Skeletal muscle cell (primary cell): ENCODE data around the gene HCK.
"Not testable (repeated sequence)": the region's sequence is repeated elsewhere in the genome, so short reads cannot be mapped to it uniquely, and the experiment has no call there.

Source experiments
- DNase-seq: peaks from one replicate; pipeline ENCODE4 v3.0.0-alpha.2; 2010; ENCODE audit warnings: low read depth
- H3K4me3 ChIP-seq: 2 replicates; pipeline ENCODE4 v1.5.1; 2011; ENCODE audit warnings: low read depth, mild to moderate bottlenecking, control low read depth, low read length, moderate library complexity

Gene HCK

DNA sequence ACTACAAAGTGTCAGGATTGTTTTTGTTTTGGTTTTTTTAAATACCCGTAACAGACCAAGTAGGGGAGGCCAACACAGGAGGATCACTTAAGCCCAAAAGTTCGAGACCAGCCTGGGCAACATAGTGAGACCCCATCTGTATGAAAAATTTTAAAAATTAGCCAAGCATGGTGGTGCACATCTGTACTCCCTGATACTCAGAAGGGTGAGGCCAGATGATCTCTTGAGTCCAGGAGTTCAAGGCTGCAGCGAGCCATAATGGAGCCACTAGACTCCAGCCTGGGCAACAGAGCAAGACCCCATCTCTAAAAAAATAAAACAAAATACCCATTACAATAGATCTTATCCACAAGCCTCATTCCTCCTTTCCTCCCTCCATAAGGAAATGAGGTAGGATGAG, 28.7 kb downstream of the HCK start:
- H3K4me3 ChIP-seq, result no peak overlapping the region

DNA sequence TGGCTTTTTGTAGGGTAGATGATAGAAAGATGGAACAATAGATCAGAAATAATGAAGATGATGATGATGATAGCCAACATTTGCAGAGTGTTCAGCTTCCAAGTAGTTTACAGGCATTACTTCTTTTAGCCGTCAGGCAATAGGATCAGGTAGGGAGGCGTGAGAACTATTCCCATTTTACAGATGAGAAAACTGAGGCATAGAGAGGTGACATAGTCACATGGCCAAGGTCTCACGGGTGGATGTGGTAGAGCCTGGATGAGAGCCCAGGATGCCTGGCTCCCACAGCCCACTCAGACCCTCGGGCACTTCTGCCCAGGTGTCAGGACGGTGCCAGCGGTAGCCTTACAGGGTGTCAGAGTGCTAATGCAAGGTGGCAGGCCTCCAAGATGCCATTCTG, 31.4 kb downstream of the HCK start:
- DNase-seq, result no peak
- H3K4me3 ChIP-seq, result no peak overlapping the region

More for the DNA sequence above, 28.7 kb downstream of the HCK start:
- no peak for DNase-seq

DNA sequence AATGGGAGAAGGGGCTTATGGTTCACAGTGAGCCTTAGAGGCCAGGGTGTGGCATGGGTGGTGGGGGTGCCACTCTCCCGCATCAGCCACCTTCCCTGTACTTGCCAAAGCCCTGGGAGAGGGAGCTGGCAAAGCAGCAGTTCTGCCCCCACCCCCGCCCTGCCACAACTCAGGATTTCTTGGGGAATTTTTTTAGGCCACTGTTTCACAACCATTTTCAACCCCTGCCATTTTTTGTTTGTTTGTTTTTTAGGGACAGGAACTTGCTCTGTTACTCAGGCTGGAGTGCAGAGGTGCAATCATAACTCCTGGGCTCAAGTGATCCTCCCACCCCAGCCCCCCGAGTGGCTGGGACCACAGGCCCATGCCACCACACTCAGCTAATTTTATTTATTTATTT, 35.0 kb downstream of the HCK start:
- no peak overlapping the region for H3K4me3 ChIP-seq
- DNase-seq, result no peak

DNA sequence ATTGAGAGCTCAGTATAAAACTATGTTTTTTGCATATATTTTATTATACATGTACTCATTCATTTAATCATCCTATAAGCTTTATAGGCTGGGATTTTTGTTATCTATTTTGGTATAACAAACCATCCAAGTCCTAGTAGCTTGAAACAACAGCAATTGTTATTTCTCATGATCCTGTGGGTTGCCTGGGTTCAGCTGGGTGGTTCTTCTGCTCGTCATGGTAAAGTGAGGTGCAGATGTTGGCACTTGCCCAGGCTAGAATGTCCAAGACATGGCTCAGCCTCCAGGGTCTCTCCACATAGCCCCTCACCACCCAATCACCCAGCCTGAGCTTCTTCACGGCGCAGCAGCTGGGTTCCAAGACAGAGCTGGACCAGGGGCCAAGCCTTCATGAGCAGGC, 36.7 kb downstream of the HCK start:
- no peak overlapping the region for H3K4me3 ChIP-seq
- no peak for DNase-seq

DNA sequence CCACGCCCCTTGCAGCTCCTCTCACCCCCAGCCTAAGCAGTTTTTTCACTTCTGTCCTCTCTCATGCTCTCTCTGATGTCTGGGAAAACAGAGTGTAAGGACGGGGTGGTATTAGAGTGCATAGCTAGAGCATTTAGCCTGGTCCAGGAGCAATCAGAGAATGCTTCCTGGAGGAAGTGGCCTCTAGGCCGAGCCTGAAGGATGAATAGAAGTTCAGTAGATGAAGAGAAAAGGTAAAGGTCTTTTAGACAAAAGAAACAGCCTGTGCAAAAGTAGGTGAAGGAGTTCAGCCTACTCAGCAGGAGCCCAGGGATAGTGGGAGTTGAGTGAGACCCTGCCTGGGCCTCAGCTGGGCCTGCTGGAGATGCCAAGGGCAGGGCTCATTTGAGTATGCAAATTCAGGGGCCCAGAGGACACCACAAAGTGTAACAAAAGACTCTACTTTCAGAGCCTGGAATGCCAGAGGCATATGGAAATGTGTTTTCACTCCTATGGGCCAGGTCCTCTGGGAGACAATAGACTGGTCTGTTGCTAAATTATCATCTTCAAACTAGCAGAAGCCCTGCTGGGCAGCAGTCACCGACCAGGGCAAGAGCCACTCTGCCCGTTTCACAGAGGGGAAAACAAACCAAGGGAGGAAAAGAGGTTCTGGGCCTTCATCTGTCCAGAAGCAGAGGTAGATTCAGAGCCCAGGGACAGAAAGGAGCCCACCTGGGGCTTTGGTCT, 37.8 kb downstream of the HCK start:
- H3K4me3 ChIP-seq, result no peak overlapping the region
- DNase-seq, result no peak

DNA sequence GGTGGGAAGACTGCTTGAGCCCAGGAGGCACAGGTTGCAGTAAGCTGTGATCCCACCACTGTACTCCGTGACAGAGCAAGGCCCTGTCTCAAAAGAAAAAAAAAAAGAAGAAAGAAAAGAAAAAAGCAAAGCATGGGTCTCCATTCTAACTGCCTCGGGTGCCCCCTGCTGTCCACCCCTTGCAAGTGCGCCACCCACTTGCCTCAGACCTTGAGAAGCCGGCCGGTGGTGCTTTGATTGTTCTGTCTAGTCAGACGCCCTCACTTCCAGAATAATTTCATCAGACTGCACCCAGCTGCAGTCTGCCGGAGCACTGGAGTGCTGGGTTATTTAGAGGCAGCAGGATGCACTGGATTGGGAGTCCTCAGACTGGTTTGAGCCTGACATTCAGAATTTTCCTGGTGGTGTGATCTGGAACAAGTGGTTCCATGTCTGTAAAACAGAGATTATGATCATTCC, 39.9 kb downstream of the HCK start:
- no peak overlapping the region for H3K4me3 ChIP-seq
- peak; percentile 38 for DNase-seq

DNA sequence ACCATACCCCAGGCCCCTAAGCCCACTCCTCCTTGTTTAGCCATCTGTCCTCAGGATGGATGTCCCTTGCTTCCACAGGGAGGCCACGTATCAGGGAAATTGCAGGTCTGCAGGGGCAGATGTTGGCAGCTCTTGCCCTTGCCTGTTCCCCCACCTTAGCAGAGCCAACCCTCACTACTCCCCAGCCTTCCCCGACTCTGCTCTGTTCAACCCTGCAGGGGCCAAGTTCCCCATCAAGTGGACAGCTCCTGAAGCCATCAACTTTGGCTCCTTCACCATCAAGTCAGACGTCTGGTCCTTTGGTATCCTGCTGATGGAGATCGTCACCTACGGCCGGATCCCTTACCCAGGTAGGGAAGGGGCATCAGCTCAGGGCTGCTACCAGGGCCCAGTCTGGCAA, 46.7 kb downstream of the HCK start:
- H3K4me3 ChIP-seq, result no peak overlapping the region
- DNase-seq, result no peak

DNA sequence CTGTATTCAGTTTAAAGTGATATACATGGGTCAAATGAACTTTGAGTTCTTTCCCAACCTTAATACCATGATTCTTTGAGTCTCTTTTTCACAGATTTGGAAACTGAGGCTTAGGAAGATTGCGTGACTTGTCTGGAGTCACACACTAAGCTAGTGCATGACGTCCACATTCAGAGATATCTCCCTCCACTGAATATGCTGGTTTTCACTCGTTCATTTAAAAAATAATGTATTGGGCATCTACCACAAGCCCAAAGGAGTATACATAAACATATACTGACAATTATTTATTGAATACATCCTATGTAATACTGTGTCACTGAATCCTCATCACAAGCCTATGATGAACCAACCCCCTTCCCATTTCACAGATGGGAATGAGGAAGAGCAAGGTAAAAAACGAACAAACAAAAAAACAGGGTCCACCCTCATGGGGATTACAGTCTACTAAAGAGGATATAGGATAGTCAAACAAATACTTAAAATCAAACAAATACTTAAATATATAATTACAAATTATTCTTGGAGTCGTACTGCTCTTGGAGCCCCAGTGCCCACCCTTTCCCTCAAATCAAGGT, 56.9 kb downstream of the HCK start:
- no peak overlapping the region for H3K4me3 ChIP-seq
- DNase-seq, result no peak

DNA sequence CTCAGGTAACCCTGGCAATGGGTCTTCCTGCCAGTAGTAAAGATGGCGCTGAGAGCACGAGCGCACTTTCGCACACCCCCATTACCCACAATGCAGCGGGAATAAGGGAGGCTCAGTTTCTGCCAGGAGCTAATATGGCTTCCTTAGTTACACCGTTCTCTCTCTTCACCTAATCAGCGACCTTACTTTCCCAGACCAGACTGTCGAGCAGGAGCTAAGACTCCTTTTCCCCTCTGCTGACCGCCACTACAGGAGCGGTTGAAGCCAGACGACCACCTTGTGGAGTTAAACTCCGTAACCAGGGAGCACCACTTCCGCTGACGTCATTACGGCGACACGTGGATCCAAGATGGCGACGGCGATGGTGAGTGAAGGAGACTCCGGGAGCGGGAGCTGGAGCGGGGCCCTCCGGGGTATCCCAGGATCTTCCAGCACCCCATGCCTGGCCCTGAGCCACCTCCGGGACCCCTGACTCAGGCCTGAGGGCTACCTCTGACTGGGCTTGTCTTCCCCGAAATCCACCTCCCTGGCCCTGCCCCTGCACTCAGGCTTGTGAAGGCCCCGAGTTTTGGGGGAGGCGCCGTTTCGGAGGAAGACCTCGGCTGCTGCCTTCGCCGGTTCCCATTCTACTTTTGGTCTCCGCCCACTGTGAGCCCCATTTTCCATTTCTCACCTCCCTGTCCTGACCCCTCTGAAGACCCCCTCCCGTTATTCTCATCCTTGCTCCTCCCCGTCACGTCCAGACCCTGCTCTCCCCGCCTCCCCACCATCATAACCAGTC, 57.5 kb downstream of the HCK start, which contains the start of gene TM9SF4:
TSS of gene TM9SF4 (plus strand) at position 323 of the 781 bp plus-strand sequence. CDS start at position 350, 27 bp downstream.
- peak; percentile 80 for DNase-seq
- H3K4me3 ChIP-seq, result peak within 1 kb of the TSS; percentile 90

DNA sequence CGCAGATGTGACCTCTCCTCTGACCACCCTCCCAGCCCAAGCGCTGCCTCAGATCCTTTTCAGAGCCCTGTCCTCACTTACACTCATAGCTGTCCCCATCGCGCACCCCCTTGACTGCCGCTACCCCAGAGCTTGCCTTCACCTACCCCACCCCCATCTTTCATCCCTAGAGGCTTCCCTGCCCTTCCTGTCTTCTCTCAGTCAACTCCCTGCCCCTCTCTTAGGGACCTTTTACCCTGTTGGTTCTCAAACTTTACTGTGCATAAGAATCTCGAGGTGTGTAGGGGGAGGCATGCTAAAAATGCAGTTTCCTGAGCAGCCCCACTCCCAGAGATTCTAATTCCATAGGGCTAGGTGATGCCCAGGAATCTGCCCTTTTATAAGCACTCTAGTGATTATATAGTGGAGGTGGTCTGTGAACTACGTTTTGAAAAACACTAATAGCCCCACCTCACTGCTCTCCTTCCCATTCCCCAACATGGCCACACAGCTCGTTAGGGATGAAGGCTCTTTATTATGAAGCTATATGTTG, 58.2 kb downstream of the HCK start:
- H3K4me3 ChIP-seq, result peak overlapping the region; percentile 90
- DNase-seq, result no peak

DNA sequence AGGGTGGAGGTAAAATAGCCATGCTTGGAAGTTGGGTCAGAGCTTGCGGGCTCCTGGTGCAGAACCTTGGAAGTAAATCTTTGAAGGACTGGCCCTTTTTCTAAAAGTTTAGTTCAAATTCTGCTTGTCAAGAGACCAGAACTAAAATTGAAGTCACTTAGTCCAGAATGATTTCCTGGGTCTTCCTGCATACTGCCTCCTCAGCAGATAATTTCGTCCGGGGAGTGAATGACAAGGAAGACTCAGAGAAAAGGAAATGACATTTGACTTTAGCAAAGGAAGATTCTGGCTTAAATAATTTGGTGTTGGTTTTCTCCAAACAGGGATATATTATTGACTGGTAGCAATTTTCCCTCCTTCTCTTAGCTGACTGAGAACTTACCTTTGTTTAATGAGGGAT, 58.7 kb downstream of the HCK start:
- DNase-seq, result no peak
- peak overlapping the region; percentile 90 for H3K4me3 ChIP-seq

DNA sequence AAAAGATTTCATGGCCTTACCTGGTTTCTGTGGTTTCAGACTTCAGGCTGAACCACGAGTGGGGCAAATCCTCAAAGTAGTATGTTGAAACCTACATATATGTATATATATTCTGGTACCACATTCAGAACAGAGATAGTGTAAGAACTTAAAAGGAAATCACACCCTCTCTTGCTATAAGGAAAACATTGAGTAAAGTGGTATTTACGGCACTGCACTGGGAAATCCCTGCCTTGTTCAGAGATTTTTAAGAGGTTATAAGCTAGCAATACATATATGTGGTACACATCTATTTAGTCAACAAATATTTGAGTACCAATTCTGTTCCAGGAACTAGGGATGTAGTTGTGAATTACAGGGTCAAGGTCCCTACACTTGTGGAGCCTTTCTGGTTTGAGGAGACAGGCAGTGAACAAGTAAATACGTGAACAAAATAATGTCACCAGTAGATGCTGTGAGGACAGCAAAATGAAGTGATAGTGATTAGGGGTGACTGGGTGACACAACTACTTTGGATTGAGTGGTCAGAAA, 59.2 kb downstream of the HCK start:
- H3K4me3 ChIP-seq, result no peak overlapping the region
- no peak for DNase-seq

DNA sequence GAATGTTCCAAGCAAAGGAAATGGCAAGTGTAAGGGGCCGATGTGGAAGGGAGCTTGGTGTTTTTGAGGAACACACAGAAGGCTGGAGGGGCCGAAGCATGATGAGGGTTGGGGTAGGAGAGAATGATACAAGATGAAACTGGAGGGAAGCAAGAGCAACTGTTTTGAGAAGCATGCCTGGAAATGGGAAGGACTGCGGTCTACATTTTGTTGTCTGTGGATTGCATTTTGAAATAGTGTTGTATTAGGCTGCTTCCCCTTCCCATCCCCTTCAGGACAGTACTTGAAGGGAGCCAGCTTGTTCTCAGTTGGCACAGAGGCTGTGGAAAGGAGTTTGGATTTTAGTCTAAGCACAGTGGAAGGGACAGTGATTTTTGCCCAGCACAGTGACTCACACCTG, 59.7 kb downstream of the HCK start:
- no peak overlapping the region for H3K4me3 ChIP-seq
- DNase-seq, result no peak

DNA sequence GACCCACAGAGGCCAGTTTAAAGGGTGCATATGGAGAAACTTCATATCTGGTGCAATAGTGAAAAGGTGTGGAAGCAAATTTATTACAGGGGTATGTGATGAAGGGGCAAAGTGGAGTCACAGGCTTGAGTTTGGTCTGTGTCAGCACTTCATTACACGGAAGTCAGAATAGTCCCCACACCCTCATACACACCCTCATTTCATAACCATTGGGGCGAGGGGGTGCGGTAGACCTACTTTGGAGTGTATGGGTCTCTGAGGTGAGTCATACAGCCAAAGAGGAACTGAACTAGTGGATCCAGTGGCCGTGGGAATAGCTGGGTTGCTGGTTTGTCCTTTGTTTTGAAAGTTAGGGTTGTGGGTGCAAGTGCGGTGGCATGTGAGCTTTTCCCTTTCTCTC, 60.8 kb downstream of the HCK start:
- no peak overlapping the region for H3K4me3 ChIP-seq
- DNase-seq, result no peak

DNA sequence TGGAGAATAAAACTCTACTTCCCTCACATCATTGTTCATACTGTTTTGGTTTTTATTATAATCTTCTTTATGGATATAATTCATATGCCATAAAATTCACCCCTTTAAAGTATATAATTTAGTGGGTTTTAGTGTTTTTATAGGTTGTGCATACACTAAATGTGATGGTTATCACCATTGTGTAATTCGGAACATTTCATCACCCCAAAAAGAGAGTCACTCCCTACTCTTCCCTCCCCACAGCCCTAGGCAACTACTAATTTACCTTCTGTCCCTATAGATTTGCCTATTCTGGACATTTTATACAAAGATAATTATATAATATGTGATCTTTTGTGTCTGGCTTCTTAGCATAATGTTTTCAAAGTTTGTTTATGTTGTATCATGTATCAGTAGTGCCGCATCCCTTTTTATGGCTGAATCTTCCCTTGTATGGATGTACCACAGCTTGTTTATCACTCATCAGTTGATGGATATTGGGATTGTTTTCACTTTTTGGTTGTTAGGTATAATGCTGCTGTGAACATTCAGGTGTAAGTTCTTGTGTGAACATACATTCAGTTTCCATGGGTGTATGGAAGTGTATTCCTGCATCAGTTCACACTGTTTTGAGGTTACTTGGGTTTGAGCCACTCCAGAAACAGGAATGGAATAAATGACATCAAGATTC, 61.7 kb downstream of the HCK start:
- H3K4me3 ChIP-seq, result no peak overlapping the region
- DNase-seq, result no peak

DNA sequence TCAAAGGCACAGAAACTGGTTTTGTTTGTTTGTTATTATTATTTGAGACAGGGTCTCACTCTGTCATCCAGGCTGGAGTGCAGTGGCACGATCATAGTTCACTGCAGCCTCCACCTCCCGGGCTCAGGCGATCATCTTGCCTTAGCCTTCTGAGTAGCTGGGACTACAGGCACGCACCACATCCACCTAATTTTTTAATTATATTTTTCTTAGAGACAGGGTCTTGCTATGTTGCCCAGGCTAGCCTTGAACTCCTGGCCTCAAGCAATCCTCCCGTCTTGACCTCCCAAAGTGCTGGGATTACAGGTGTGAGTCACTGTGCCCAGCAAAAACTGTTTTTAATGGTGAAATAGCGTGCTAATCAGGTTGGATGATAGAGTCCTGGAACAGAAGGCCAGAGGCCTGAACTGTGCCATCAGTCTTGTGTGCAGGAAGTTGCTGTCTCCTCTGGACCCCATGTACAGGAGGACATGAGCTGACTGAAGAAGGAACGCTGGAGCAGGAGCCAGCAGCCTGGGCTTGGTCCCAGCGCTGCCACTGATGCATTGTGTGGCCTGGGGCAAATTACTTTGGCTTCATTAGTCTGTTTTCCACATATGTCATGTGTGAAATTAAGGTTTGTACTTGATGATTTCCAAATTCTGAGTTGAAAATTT, 62.4 kb downstream of the HCK start:
- no peak for DNase-seq
- no peak overlapping the region for H3K4me3 ChIP-seq

DNA sequence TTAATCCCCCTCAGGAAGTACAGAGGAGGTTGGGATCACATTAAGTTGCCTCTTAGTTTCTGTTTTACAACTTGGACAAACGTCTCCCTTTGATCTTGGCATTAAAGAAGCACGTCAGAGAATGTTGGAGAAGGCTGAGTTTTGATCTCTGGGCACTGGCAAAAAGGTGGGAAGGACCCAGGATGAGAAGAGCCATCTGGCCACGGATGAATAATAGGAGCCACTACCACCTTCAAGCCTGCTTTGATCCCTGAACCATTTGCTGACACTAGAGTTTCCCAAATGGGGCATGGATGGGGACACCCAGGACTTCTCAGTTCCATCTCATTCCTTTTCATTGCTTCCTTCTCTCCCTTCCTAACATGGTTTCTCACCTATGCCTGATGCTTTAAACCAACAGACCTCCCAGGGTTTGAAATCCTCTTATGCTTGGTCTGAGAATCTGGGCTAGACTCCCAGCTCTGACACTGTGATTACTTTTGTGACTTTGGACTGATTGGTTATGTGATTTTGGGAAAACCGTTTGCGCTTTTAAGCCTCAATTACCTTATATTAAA, 63.2 kb downstream of the HCK start:
- no peak overlapping the region for H3K4me3 ChIP-seq
- no peak for DNase-seq

DNA sequence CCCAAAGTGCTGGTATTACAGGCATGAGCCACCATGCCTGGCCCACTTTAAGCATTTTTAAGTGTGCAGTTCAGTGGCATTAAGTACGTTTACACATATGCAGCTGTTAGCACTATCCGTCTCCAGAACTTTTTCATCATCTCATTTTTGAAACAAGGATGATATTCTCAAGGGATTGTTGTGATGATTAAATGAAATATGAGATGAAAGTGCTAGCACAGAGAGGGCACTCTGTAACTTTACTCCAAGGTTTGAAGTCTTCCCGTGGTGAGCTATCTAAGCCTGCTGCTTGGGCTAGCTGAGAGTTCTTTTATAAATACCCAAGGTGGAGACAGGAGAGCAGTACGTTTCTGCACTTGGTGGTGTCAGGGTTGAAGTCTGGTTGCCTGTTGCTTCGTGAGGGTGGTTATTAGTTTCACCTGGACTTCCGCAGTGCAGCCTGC, 64.1 kb downstream of the HCK start:
- no peak overlapping the region for H3K4me3 ChIP-seq
- DNase-seq, result peak; percentile 28

DNA sequence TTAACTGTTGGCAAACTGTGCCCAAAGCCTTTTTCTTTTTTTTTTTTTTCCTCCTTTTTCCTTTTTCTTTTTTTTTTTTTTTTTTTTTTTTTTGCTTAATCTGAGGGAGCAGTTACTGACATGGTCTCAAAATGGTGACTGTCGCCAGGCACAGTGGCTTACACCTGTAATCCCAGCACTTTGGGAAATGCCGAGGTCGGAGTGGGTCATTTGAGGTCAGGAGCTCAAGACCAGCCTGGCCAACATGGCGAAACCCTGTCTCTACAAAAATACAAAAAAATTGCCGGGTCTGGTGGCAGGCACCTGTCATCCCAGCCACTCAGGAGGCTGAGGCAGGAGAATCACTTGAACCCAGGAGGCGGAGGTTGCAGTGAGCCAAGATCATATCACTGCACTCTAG, 64.8 kb downstream of the HCK start:
- not testable (repeated sequence) for DNase-seq, H3K4me3 ChIP-seq
